WTC11 (cell line): Measurements from ENCODE around the gene MTUS2. TPM values are rescaled to one million over a fixed set of nuclear protein-coding genes. Genes with fewer than 3 reads are reported as not detected.

Experiments
- ATAC-seq: fragments of 200-7000 bp; cut with Tn5 transposase; 2 replicates; pipeline ENCODE4 v1.10.0; 2021; ENCODE audit warnings: mild to moderate bottlenecking, moderate library complexity
- CTCF ChIA-PET: fragments of 300-600 bp; sonication (Branson Sonifier 250); formaldehyde crosslinking; loops from one replicate; lab custom pipeline; 2021; ENCODE audit warnings: antibody characterized with exemption; lab: Charles Lee
- POLR2A ChIA-PET: fragments of 350-600 bp; sonication (Branson Sonifier 250); formaldehyde crosslinking; loops from one replicate; lab custom pipeline; 2021; ENCODE audit warnings: antibody characterized with exemption; lab: Charles Lee
- DNase-seq: peaks from one replicate; pipeline ENCODE4 v3.0.0; 2021; ENCODE audit warnings: low spot score
- H3K27ac Mint-ChIP-seq: 2 replicates; pipeline ENCODE4 v1.8.0; 2021; ENCODE audit warnings: mixed read lengths
- H3K27me3 Mint-ChIP-seq: 2 replicates; pipeline ENCODE4 v1.8.0; 2021; ENCODE audit warnings: low read depth, mild to moderate bottlenecking, moderate library complexity, mixed read lengths
- H3K36me3 Mint-ChIP-seq: 2 replicates; pipeline ENCODE4 v1.8.0; 2021; ENCODE audit warnings: mixed read lengths
- H3K4me1 Mint-ChIP-seq: 2 replicates; pipeline ENCODE4 v1.8.0; 2022; ENCODE audit warnings: mixed read lengths
- H3K4me3 Mint-ChIP-seq: 2 replicates; pipeline ENCODE4 v1.8.0; 2021; ENCODE audit warnings: mild to moderate bottlenecking, moderate library complexity, mixed read lengths
- H3K9me3 Mint-ChIP-seq: 2 replicates; pipeline ENCODE4 v1.8.0; 2021; ENCODE audit warnings: mixed read lengths
- ATF3 ChIP-seq: sonication (generic); formaldehyde crosslinking; conservative IDR thresholded peaks from 2 replicates; pipeline ENCODE4 v1.8.1; 2022; ENCODE audit warnings: mild to moderate bottlenecking, missing genetic modification reagents
- CREB1 ChIP-seq: sonication (generic); formaldehyde crosslinking; IDR thresholded peaks from 2 replicates; pipeline ENCODE4 v1.8.0; 2023; ENCODE audit warnings: mild to moderate bottlenecking, missing genetic modification reagents
- E2F1 ChIP-seq: sonication (generic); formaldehyde crosslinking; IDR thresholded peaks from 2 replicates; pipeline ENCODE4 v1.8.0; 2022; ENCODE audit warnings: mild to moderate bottlenecking, missing genetic modification reagents
- FOXP1 ChIP-seq: sonication (generic); formaldehyde crosslinking; IDR thresholded peaks from 2 replicates; pipeline ENCODE4 v1.8.0; 2022; ENCODE audit warnings: missing genetic modification reagents, mild to moderate bottlenecking, moderate library complexity, borderline replicate concordance
- HMGA2 ChIP-seq: fragments of 250-450 bp; sonication (Bioruptor Pico); IDR thresholded peaks from 2 replicates; pipeline ENCODE4 v1.4.0; 2021; ENCODE audit warnings: mild to moderate bottlenecking, moderate library complexity
- IRF2 ChIP-seq: sonication (generic); formaldehyde crosslinking; IDR thresholded peaks from 2 replicates; pipeline ENCODE4 v1.8.0; 2022; ENCODE audit warnings: low read depth, missing genetic modification reagents, borderline replicate concordance
- KAT7 ChIP-seq: sonication (generic); formaldehyde crosslinking; IDR thresholded peaks from 2 replicates; pipeline ENCODE4 v1.8.1; 2023; ENCODE audit warnings: missing genetic modification reagents, mild to moderate bottlenecking, borderline replicate concordance
- MAX ChIP-seq: sonication (generic); formaldehyde crosslinking; IDR thresholded peaks from 2 replicates; pipeline ENCODE4 v1.8.0; 2022; ENCODE audit warnings: mild to moderate bottlenecking, missing genetic modification reagents
- MYBL2 ChIP-seq: sonication (generic); formaldehyde crosslinking; IDR thresholded peaks from 2 replicates; pipeline ENCODE4 v1.8.1; 2023; ENCODE audit warnings: mild to moderate bottlenecking, moderate library complexity, missing genetic modification reagents
- NFATC4 ChIP-seq: fragments of 250-450 bp; sonication (Bioruptor Pico); IDR thresholded peaks from 2 replicates; pipeline ENCODE4 v1.9.0; 2021; ENCODE audit warnings: mild to moderate bottlenecking
- RELA ChIP-seq: sonication (generic); formaldehyde crosslinking; IDR thresholded peaks from 2 replicates; pipeline ENCODE4 v1.8.1; 2022; ENCODE audit warnings: missing genetic modification reagents, mild to moderate bottlenecking, borderline replicate concordance
- SMAD3 ChIP-seq: sonication (generic); formaldehyde crosslinking; IDR thresholded peaks from 2 replicates; pipeline ENCODE4 v1.8.0; 2022; ENCODE audit warnings: missing genetic modification reagents, mild to moderate bottlenecking, borderline replicate concordance
- TEAD4 ChIP-seq: sonication (generic); formaldehyde crosslinking; IDR thresholded peaks from 2 replicates; pipeline ENCODE4 v1.8.0; 2022; ENCODE audit warnings: mild to moderate bottlenecking, missing genetic modification reagents
- TP53 ChIP-seq: sonication (generic); formaldehyde crosslinking; IDR thresholded peaks from 2 replicates; pipeline ENCODE4 v1.8.1; 2023; ENCODE audit warnings: mild to moderate bottlenecking, missing genetic modification reagents
- ZNF121 ChIP-seq: sonication (generic); formaldehyde crosslinking; IDR thresholded peaks from 2 replicates; pipeline ENCODE4 v1.8.0; 2023; ENCODE audit warnings: missing genetic modification reagents
- ZNF396 ChIP-seq: fragments of 250-450 bp; sonication (Bioruptor Pico); IDR thresholded peaks from 2 replicates; pipeline ENCODE4 v1.8.0; 2021; ENCODE audit warnings: mild to moderate bottlenecking, moderate library complexity, borderline replicate concordance
- ZNF416 ChIP-seq: fragments of 250-450 bp; sonication (Bioruptor Pico); IDR thresholded peaks from 2 replicates; pipeline ENCODE4 v1.9.0; 2021; ENCODE audit warnings: mild to moderate bottlenecking, inconsistent platforms
- ZNF512 ChIP-seq: sonication (generic); formaldehyde crosslinking; IDR thresholded peaks from 2 replicates; pipeline ENCODE4 v1.8.1; 2022; ENCODE audit warnings: missing genetic modification reagents, borderline replicate concordance
- total RNA-seq: library from RNA; stranded (reverse); gene quantifications from 3 replicates; pipeline ENCODE4 v1.2.3, GENCODE V29; 2021
- TF ChIP-seq, protein P1 (sequence below): sonication (generic); formaldehyde crosslinking; IDR thresholded peaks from 2 replicates; pipeline ENCODE4 v1.8.1; 2022; ENCODE audit warnings: low read depth, missing genetic modification reagents, borderline replicate concordance
- TF ChIP-seq, protein P2 (sequence below): fragments of 200-600 bp; IDR thresholded peaks from 2 replicates; pipeline ENCODE4 v1.8.0; 2022; ENCODE audit warnings: antibody characterized with exemption
- TF ChIP-seq, protein P3 (sequence below): fragments of 250-450 bp; sonication (Bioruptor Pico); conservative IDR thresholded peaks from 2 replicates; pipeline ENCODE4 v1.9.0; 2021; ENCODE audit warnings: mild to moderate bottlenecking
- TF ChIP-seq, protein P4 (sequence below): fragments of 250-450 bp; sonication (Bioruptor Pico); IDR thresholded peaks from 2 replicates; pipeline ENCODE4 v1.9.0; 2021; ENCODE audit warnings: moderate library complexity, mild to moderate bottlenecking, inconsistent platforms, borderline replicate concordance
- TF ChIP-seq, protein P5 (sequence below): fragments of 250-450 bp; sonication (Bioruptor Pico); IDR thresholded peaks from 2 replicates; pipeline ENCODE4 v1.9.0; 2021; ENCODE audit warnings: mild to moderate bottlenecking
- TF ChIP-seq, protein P6 (sequence below): sonication (generic); formaldehyde crosslinking; IDR thresholded peaks from 2 replicates; pipeline ENCODE4 v1.8.1; 2023; ENCODE audit warnings: mild to moderate bottlenecking, missing genetic modification reagents, moderate library complexity

MTUS2 gene
- total RNA-seq, 1 experiment from 2014 or later, result 0.22 TPM

DNA sequence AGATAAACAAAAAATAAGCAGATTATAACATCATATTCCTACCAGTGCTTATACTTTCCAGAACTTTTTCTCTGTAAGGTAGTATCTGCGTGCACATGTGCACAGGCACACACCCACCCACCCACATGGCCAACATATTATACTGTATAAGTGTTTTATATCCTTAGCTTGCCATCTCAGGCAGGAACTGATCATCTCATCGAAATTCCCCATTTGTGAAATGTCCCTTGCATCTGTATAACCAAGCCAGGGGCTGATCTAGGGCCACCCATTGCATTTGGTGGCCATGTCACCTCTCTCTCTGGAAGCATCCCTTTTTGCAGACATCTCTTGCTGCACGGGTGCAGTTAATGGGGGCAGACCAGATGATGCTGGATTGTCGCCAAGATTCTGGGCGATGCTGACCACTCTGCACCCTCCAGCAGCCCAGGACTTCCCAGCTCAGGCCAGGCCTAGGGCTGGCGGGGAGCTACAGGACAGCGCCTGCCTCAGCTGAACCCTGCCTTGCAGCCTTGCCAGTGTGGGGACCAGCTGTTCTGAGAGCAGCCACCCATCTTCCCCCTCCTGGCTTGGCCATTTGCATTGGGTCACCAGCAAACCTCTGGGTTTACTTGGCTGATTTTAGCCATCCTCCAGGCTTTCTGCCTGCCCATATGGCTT, 679.5 kb downstream of the MTUS2 start:
- no peak overlapping the region for H3K27ac Mint-ChIP-seq
- no peaks in the 10 kb centered on the region for H3K36me3 Mint-ChIP-seq
- no peaks in the 10 kb centered on the region for H3K9me3 Mint-ChIP-seq
- no peak overlapping the region for H3K4me3 Mint-ChIP-seq
- ATAC-seq, result no peak
- DNase-seq, result no peak
- POLR2A ChIA-PET, result no interaction called here
- peaks cover 14% of the 10 kb centered on the region; the same call in 1 of the 2 replicates for H3K4me1 Mint-ChIP-seq
- CTCF ChIA-PET, result interaction anchor here (0.8 kb wide), 1 partner anchor 9 kb away, joined by 4 read pairs; no protein-coding TSS in a partner anchor
- peaks cover 4% of the 10 kb centered on the region; the same call in 1 of the 2 replicates for H3K27me3 Mint-ChIP-seq
- TF ChIP-seq MAX (CRISPR knock-in tag), result no peak
- TF ChIP-seq, protein P1, sequence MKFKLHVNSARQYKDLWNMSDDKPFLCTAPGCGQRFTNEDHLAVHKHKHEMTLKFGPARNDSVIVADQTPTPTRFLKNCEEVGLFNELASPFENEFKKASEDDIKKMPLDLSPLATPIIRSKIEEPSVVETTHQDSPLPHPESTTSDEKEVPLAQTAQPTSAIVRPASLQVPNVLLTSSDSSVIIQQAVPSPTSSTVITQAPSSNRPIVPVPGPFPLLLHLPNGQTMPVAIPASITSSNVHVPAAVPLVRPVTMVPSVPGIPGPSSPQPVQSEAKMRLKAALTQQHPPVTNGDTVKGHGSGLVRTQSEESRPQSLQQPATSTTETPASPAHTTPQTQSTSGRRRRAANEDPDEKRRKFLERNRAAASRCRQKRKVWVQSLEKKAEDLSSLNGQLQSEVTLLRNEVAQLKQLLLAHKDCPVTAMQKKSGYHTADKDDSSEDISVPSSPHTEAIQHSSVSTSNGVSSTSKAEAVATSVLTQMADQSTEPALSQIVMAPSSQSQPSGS, result no peak
- no peak for TF ChIP-seq TEAD4 (CRISPR knock-in tag)
- TF ChIP-seq, protein P2, sequence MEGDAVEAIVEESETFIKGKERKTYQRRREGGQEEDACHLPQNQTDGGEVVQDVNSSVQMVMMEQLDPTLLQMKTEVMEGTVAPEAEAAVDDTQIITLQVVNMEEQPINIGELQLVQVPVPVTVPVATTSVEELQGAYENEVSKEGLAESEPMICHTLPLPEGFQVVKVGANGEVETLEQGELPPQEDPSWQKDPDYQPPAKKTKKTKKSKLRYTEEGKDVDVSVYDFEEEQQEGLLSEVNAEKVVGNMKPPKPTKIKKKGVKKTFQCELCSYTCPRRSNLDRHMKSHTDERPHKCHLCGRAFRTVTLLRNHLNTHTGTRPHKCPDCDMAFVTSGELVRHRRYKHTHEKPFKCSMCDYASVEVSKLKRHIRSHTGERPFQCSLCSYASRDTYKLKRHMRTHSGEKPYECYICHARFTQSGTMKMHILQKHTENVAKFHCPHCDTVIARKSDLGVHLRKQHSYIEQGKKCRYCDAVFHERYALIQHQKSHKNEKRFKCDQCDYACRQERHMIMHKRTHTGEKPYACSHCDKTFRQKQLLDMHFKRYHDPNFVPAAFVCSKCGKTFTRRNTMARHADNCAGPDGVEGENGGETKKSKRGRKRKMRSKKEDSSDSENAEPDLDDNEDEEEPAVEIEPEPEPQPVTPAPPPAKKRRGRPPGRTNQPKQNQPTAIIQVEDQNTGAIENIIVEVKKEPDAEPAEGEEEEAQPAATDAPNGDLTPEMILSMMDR, result no peak
- no peak for TF ChIP-seq ATF3 (CRISPR knock-in tag)
- no peak for TF ChIP-seq FOXP1 (CRISPR knock-in tag)
- no peak for TF ChIP-seq IRF2 (CRISPR knock-in tag)

- Mint-ChIP-seq H3K27me3 (peaks cover 4% of the 10 kb centered on the region; the same call in 1 of the 2 replicates), H3K4me3 (no peak overlapping the region), H3K27ac (no peak overlapping the region), H3K4me1 (peaks cover 14% of the 10 kb centered on the region; the same call in 1 of the 2 replicates), H3K36me3 (no peaks in the 10 kb centered on the region), H3K9me3 (no peaks in the 10 kb centered on the region)
- CTCF ChIA-PET, result no interaction called here
- POLR2A ChIA-PET, result no interaction called here
- no peak for ATAC-seq
- no peak for TF ChIP-seq RELA
- no peak for TF ChIP-seq CREB1
- TF ChIP-seq, protein P3, sequence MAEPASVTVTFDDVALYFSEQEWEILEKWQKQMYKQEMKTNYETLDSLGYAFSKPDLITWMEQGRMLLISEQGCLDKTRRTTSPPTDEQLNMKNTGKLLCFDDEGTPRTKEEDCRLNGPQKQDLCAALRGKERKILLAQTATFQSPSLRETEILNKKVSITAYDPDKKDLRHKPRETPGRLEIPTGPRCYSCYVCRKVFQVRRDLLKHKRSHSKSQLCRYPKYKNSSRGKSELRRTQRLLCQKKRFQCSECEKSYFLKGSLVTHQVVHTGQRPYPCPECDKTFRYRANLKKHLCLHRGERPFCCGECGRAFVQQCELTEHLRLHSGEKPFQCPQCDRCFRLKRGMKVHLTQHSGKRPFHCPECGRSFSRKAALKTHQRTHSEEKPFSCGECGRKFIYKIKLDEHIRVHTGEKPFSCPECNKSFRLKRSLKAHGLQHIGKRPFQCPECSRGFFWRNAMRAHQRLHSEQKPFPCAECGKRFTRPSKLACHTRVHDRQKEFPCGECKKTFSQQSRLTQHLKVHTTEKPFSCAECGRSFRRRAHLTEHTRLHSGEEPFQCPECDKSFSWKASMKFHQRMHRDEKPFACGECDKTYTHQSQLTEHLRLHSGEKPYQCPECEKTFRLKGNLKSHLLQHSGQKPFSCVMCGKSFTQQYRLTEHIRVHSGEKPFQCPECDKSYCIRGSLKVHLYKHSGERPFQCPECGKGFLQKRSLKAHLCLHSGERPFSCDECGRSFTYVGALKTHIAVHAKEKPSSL (CRISPR knock-in tag), result no peak
- TF ChIP-seq, protein P4, sequence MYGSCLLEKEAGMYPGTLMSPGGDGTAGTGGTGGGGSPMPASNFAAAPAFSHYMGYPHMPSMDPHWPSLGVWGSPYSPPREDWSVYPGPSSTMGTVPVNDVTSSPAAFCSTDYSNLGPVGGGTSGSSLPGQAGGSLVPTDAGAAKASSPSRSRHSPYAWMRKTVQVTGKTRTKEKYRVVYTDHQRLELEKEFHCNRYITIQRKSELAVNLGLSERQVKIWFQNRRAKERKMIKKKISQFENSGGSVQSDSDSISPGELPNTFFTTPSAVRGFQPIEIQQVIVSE (CRISPR knock-in tag), result no peak
- no peak for TF ChIP-seq ZNF121 (CRISPR knock-in tag)
- TF ChIP-seq SMAD3 (CRISPR knock-in tag), result no peak
- no peak for TF ChIP-seq KAT7
- TF ChIP-seq ZNF416 (CRISPR knock-in tag), result no peak
- TF ChIP-seq NFATC4, result no peak
- no peak for TF ChIP-seq ZNF396
- TF ChIP-seq HMGA2 (CRISPR knock-in tag), result no peak
- TF ChIP-seq, protein P5, sequence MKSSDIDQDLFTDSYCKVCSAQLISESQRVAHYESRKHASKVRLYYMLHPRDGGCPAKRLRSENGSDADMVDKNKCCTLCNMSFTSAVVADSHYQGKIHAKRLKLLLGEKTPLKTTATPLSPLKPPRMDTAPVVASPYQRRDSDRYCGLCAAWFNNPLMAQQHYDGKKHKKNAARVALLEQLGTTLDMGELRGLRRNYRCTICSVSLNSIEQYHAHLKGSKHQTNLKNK (CRISPR knock-in tag), result no peak
- no peak for TF ChIP-seq E2F1 (CRISPR knock-in tag)
- TF ChIP-seq ZNF512 (CRISPR knock-in tag), result no peak
- TF ChIP-seq, protein P6, sequence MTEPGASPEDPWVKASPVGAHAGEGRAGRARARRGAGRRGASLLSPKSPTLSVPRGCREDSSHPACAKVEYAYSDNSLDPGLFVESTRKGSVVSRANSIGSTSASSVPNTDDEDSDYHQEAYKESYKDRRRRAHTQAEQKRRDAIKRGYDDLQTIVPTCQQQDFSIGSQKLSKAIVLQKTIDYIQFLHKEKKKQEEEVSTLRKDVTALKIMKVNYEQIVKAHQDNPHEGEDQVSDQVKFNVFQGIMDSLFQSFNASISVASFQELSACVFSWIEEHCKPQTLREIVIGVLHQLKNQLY (CRISPR knock-in tag), result no peak
- no peak for TF ChIP-seq TP53 (CRISPR knock-in tag)
- TF ChIP-seq MYBL2, result no peak
- no peak for DNase-seq
Observed at GRCh38 chr13:29500386-29500785, 680.2 kb downstream of the MTUS2 start.
